Left ventricle myocardium inferior (tissue), 1 donor: ENCODE measurements around the gene SCN11A. TPM values are rescaled to one million over a fixed set of nuclear protein-coding genes. Genes with fewer than 3 reads are reported as not detected.
"Not testable (repeated sequence)": the region's sequence is repeated elsewhere in the genome, so short reads cannot be mapped to it uniquely, and the experiment has no call there.

Source experiments
- DNase-seq: peaks from one replicate; pipeline ENCODE4 v3.0.0-alpha.2; 2020
- H3K27ac ChIP-seq: fragments of 200-600 bp; replicated peaks from 2 replicates; pipeline ENCODE4 v1.8.0; 2021
- H3K27me3 ChIP-seq: fragments of 200-600 bp; 2 replicates; pipeline ENCODE4 v1.8.0; 2021; ENCODE audit warnings: low read depth
- H3K36me3 ChIP-seq: fragments of 200-600 bp; 2 replicates; pipeline ENCODE4 v1.8.0; 2021
- H3K4me1 ChIP-seq: fragments of 200-600 bp; 2 replicates; pipeline ENCODE4 v1.8.0; 2021
- H3K4me3 ChIP-seq: fragments of 200-600 bp; 2 replicates; pipeline ENCODE4 v1.8.0; 2021; ENCODE audit warnings: mild to moderate bottlenecking, moderate library complexity
- H3K9me3 ChIP-seq: fragments of 200-600 bp; replicated peaks from 2 replicates; pipeline ENCODE4 v1.8.0; 2021
- intact Hi-C: fragments of 100-400 bp; cut with micrococcal nuclease; formaldehyde crosslinking; loops from one replicate; pipeline ENCODE4 v1.11.0; 2022
- total RNA-seq: library from RNA; stranded (reverse); fragmentation: NEBNext Ultra II Directional; extraction: Animal tissue kit (Norgen Biotek cat#: 25700); gene quantifications from one replicate; pipeline ENCODE4 v1.2.1, GENCODE V29; 2021
- TF ChIP-seq, protein P1 (sequence below): fragments of 200-600 bp; IDR thresholded peaks from 2 replicates; pipeline ENCODE4 v1.8.0; 2021; ENCODE audit warnings: antibody characterized with exemption, mild to moderate bottlenecking, borderline replicate concordance
- donor health status: DM: no; HTN: yes; CAD: no; lungs with severe emphysema.

The SCN11A gene
- total RNA-seq, 1 donor from 2014 or later = 0.05 TPM

DNA sequence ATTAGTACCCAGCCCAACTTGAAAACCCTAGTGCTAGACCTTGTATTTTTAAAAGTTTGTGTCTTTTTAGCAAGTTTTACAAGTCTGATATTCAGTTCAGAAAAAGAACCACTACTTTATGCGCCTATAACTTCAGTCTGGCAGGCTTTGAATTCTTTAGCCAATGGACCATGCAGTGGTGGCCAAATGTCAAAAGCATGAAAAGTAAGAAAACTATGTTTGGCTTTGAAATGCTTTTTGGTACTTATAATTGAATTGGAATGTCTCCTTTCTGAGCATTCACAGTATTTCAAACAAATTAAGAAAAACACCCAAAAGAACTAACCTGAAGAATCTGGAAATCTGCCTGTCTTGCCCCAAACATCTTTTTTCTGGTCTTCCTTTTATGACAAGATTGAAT is 12.9 kb upstream of the SCN11A start:
- TF ChIP-seq, protein P1, sequence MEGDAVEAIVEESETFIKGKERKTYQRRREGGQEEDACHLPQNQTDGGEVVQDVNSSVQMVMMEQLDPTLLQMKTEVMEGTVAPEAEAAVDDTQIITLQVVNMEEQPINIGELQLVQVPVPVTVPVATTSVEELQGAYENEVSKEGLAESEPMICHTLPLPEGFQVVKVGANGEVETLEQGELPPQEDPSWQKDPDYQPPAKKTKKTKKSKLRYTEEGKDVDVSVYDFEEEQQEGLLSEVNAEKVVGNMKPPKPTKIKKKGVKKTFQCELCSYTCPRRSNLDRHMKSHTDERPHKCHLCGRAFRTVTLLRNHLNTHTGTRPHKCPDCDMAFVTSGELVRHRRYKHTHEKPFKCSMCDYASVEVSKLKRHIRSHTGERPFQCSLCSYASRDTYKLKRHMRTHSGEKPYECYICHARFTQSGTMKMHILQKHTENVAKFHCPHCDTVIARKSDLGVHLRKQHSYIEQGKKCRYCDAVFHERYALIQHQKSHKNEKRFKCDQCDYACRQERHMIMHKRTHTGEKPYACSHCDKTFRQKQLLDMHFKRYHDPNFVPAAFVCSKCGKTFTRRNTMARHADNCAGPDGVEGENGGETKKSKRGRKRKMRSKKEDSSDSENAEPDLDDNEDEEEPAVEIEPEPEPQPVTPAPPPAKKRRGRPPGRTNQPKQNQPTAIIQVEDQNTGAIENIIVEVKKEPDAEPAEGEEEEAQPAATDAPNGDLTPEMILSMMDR = no peak
- intact Hi-C loops = no loop called here

DNA sequence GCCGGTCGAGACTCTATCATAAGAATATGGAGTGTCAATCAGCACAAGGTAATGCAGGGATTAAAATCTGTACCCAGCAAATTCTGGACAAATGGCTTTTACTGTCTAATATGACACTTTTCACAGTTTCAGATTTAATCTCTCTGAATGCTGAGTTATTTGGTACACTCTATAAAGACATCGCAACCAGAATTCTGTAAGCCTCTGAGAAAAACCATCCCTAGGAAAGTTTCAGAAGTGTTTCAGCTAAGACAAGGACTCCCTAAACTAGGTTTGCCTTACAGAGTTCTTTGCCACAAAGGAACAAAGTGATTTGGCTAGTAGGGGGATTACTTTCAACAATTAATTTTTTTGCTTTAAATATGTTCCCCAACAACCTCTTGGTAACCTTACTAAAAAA is 11.4 kb upstream of the SCN11A start:
- intact Hi-C loops = no loop called here
- Histone ChIP-seq H3K9me3 (no peaks in the 10 kb centered on the region), H3K4me1 (peaks cover 6% of the 10 kb centered on the region), H3K27me3 (no peaks in the 10 kb centered on the region), H3K36me3 (peaks cover 27% of the 10 kb centered on the region), H3K27ac (no peak overlapping the region), H3K4me3 (no peak overlapping the region)
- TF ChIP-seq, protein P1 = no peak
- DNase-seq = no peak

More for the DNA sequence above, 12.9 kb upstream of the SCN11A start:
- H3K4me1 ChIP-seq = no peaks in the 10 kb centered on the region
- H3K36me3 ChIP-seq = peaks cover 42% of the 10 kb centered on the region
- H3K27me3 ChIP-seq = no peaks in the 10 kb centered on the region
- no peak overlapping the region for H3K27ac ChIP-seq
- no peak overlapping the region for H3K4me3 ChIP-seq
- DNase-seq = no peak
- no peaks in the 10 kb centered on the region for H3K9me3 ChIP-seq

DNA sequence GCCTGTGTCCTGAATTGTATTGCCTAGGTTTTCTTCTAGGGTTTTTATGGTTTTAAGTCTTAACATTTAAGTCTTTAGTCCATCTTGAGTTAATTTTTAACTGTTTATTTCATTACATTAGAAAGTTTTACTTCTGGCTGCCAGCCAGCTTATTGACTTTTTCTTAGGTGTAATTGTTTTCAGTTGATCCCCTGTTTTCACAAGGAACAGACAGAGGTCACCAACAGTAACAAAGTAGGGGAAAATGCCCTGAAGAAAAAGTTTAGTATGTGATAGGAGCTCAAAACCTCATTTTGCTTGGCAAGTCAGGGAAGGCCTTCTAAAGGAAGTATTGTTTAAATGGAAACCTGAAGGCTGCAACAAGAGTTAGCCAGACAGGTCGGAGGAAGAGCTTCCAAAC is 10.4 kb upstream of the SCN11A start:
- H3K27ac ChIP-seq = no peak overlapping the region
- intact Hi-C loops = no loop called here

DNA sequence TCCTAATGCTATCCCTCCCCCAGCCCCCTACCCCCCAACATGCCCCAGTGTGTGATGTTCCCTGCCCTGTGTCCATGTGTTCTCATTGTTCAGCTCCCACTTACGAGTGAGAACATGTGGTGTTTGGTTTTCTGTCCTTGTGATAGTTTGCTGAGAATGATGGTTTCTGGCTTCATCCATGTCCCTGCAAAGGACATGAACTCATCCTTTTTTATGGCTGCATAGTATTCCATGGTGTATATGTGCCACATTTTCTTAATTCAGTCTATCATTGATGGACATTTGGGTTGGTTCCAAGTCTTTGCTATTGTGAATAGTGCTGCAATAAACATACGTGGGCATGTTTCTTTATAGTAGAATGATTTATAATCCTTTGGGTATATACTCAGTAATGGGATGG is 9.5 kb upstream of the SCN11A start:
- H3K36me3 ChIP-seq, H3K4me3 ChIP-seq, H3K27ac ChIP-seq, H3K9me3 ChIP-seq, intact Hi-C loops, DNase-seq, H3K27me3 ChIP-seq: not testable (repeated sequence)
- H3K4me1 ChIP-seq = peaks cover 11% of the 10 kb centered on the region

More for the DNA sequence above, 10.4 kb upstream of the SCN11A start:
- no peak for DNase-seq
- Histone ChIP-seq H3K36me3 (peaks cover 18% of the 10 kb centered on the region), H3K9me3 (no peaks in the 10 kb centered on the region), H3K27me3 (no peaks in the 10 kb centered on the region), H3K4me3 (no peak overlapping the region), H3K4me1 (peaks cover 6% of the 10 kb centered on the region)
- TF ChIP-seq, protein P1 = no peak

DNA sequence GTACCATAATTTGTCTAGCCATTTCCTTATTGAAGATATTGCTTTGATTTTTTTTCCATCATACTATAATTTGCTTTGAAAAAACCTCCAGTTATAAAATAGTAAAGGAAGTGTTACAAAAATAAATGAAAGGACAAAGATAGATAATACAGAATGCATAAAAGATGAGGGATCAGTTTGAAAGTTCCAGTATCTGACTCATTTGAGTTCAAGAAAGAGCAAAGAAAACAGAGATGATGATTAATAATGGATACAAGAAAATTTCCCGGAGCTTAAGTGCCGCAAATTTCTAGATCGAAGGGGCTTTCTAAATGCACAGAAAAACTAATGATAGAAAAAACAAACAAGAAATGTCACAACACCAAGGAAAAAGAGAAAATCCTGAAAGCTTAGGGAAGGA is 4.4 kb upstream of the SCN11A start:
- Histone ChIP-seq H3K27me3 (no peaks in the 10 kb centered on the region), H3K4me1 (peaks cover 48% of the 10 kb centered on the region), H3K9me3 (no peaks in the 10 kb centered on the region), H3K4me3 (no peak overlapping the region), H3K36me3 (no peaks in the 10 kb centered on the region), H3K27ac (no peak overlapping the region)
- intact Hi-C loops = no loop called here
- TF ChIP-seq, protein P1 = no peak
- DNase-seq = no peak

DNA sequence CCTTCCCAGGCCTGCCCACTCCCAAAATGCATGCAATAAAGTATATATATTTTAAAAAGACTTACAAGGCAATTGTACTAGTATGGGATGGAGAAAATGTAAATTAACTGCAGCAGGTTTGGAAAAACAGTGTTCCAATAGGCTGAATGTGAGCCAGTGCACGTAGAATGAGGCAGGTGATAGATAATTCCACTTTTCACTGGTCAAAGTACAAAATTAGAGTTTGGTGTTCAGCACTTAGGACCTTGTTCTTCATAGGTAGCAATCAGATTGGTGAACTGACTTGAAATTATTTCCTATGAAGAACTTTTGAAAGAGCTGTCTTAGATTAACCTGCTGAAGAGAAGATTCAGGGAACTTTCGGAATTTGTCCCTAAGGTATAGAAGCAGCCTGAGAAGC is 2.0 kb upstream of the SCN11A start:
- DNase-seq = no peak
- H3K27ac ChIP-seq = no peak overlapping the region
- H3K36me3 ChIP-seq = no peaks in the 10 kb centered on the region
- no peaks in the 10 kb centered on the region for H3K9me3 ChIP-seq
- no peaks in the 10 kb centered on the region for H3K27me3 ChIP-seq
- peak overlapping the region; percentile 100 for H3K4me3 ChIP-seq
- H3K4me1 ChIP-seq = peaks cover 44% of the 10 kb centered on the region
- TF ChIP-seq, protein P1 = no peak
- intact Hi-C loops = no loop called here
